Activated naive CD8-positive, alpha-beta T cell treated with anti-CD3 and anti-CD28 coated beads, Interleukin-2, amount 10 ng/mL, durations not matched to agents 7 days and 5 days (primary cell): ENCODE results near the gene SLF1. TPM values are rescaled to one million over a fixed set of nuclear protein-coding genes. Genes with fewer than 3 reads are reported as not detected.

Source experiments
- total RNA-seq, 2 experiments: library from RNA; stranded (reverse); gene quantifications; one replicate each; pipeline ENCODE4 v1.2.3, GENCODE V29; 2021

Gene SLF1
- total RNA-seq, 2 experiments from 2014 or later: 16.8 to 20.4 TPM

Other genes with a start within 250 kb of the SLF1 start
- 1 to 10 TPM; 1.9 to 2.2 TPM for gene KIAA0825, start 65 bp upstream of the SLF1 start, total RNA-seq